SU-DHL-6 (cell line): ENCODE results near the gene CAPRIN2.

Experiments used
- H2AFZ ChIP-seq: fragments of 200-600 bp; sonication (generic); 2 replicates; pipeline ENCODE4 v1.6.1; 2014; ENCODE audit warnings: low read depth, mild to moderate bottlenecking, moderate library complexity, mixed read lengths, antibody characterized with exemption, low read length; ENCODE audit not compliant: severe bottlenecking
- H3F3A ChIP-seq: fragments of 200-600 bp; shearing (Covaris generic); 2 replicates; pipeline ENCODE4 v1.6.0; 2016; ENCODE audit warnings: antibody characterized with exemption, mild to moderate bottlenecking; ENCODE audit not compliant: insufficient read depth
- H3K27ac ChIP-seq: fragments of 200-600 bp; sonication (generic); 2 replicates; pipeline ENCODE4 v1.5.1; 2016; ENCODE audit warnings: low read depth, mild to moderate bottlenecking, low read length, moderate library complexity, mixed read lengths
- H3K27me3 ChIP-seq: fragments of 200-600 bp; sonication (generic), shearing (Covaris generic); 2 replicates; pipeline ENCODE4 v1.6.0; 2014; ENCODE audit warnings: mild to moderate bottlenecking, low read length
- H3K36me3 ChIP-seq: fragments of 200-600 bp; sonication (generic); 2 replicates; pipeline ENCODE4 v1.6.1; 2014; ENCODE audit warnings: mild to moderate bottlenecking, low read length, mixed read lengths
- H3K4me2 ChIP-seq: fragments of 300-600, 200-600 bp; shearing (Covaris generic), sonication (generic); 2 replicates; pipeline ENCODE4 v1.6.0; 2014; ENCODE audit warnings: low read length, low read depth, mild to moderate bottlenecking; ENCODE audit not compliant: poor library complexity, severe bottlenecking
- H3K4me3 ChIP-seq: fragments of 200-600 bp; sonication (generic); 2 replicates; pipeline ENCODE4 v1.5.1; 2014; ENCODE audit warnings: antibody characterized with exemption, low read length, mild to moderate bottlenecking, mixed read lengths; ENCODE audit not compliant: insufficient read depth, poor library complexity, severe bottlenecking
- H3K79me2 ChIP-seq: fragments of 200-600 bp; sonication (generic); 2 replicates; pipeline ENCODE4 v1.6.1; 2014; ENCODE audit warnings: mild to moderate bottlenecking, low read length, moderate library complexity; ENCODE audit not compliant: insufficient read depth
- H3K9ac ChIP-seq: fragments of 200-600 bp; sonication (generic); 2 replicates; pipeline ENCODE4 v1.7.0; 2014; ENCODE audit warnings: mild to moderate bottlenecking, low read length
- H3K9me2 ChIP-seq: fragments of 200-600 bp; sonication (generic); replicated peaks from 2 replicates; pipeline ENCODE4 v1.6.1; 2014; ENCODE audit warnings: low read length; ENCODE audit not compliant: insufficient read depth
- H3K9me3 ChIP-seq: fragments of 200-600 bp; sonication (generic); 2 replicates; pipeline ENCODE4 v1.6.1; 2014; ENCODE audit warnings: low read length, mixed read lengths; ENCODE audit not compliant: insufficient read depth
- H4K20me1 ChIP-seq: fragments of 200-600 bp; sonication (generic); 2 replicates; pipeline ENCODE4 v1.6.1; 2014; ENCODE audit warnings: low read depth, mild to moderate bottlenecking, antibody characterized with exemption, low read length, moderate library complexity, mixed read lengths
- EZH2phosphoT487 ChIP-seq: fragments of 200-600 bp; sonication (generic), shearing (Covaris generic); conservative IDR thresholded peaks from 2 replicates; pipeline ENCODE4 v1.6.1; 2018; ENCODE audit warnings: mild to moderate bottlenecking, antibody characterized with exemption, low read length, moderate library complexity, mixed read lengths
- TF ChIP-seq, protein P1 (sequence below): fragments of 200-600 bp; sonication (generic); IDR thresholded peaks from one replicate; pipeline ENCODE4 v1.5.1; 2017; ENCODE audit warnings: antibody characterized with exemption, mild to moderate bottlenecking, low read length, moderate library complexity; ENCODE audit not compliant: insufficient read depth, poor library complexity, severe bottlenecking

The CAPRIN2 gene

DNA sequence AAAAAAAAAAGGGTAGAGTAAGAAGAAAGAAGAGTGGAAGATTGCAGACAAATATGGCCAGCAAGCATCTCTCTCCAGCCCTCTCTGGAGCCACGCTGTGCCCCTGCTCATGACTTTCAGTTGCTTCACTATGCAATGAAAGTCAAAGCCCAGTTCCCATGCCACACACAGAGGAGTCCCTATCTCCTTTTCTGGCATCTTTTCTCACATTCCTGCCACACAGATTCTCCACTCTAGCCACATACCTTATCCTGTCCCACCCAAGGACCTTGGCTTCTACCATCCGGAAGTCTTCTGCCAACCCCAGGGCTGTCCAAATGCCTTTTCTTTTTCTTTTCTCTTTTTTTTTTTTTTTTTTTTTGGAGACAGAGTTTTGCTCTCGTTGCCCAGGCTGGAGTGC, 39.3 kb upstream of the CAPRIN2 start:
- Histone ChIP-seq H3K79me2 (no peaks in the 10 kb centered on the region), H3F3A (no peaks in the 10 kb centered on the region), H2AFZ (no peak overlapping the region), H3K9ac (no peak overlapping the region), H3K9me3 (no peaks in the 10 kb centered on the region), H3K9me2 (no peaks in the 10 kb centered on the region), H3K27ac (no peak overlapping the region), H3K36me3 (no peaks in the 10 kb centered on the region), H3K27me3 (no peaks in the 10 kb centered on the region), H4K20me1 (no peaks in the 10 kb centered on the region), H3K4me2 (no peak overlapping the region), H3K4me3 (no peak overlapping the region)
- no peak for TF ChIP-seq EZH2phosphoT487
- TF ChIP-seq, protein P1, sequence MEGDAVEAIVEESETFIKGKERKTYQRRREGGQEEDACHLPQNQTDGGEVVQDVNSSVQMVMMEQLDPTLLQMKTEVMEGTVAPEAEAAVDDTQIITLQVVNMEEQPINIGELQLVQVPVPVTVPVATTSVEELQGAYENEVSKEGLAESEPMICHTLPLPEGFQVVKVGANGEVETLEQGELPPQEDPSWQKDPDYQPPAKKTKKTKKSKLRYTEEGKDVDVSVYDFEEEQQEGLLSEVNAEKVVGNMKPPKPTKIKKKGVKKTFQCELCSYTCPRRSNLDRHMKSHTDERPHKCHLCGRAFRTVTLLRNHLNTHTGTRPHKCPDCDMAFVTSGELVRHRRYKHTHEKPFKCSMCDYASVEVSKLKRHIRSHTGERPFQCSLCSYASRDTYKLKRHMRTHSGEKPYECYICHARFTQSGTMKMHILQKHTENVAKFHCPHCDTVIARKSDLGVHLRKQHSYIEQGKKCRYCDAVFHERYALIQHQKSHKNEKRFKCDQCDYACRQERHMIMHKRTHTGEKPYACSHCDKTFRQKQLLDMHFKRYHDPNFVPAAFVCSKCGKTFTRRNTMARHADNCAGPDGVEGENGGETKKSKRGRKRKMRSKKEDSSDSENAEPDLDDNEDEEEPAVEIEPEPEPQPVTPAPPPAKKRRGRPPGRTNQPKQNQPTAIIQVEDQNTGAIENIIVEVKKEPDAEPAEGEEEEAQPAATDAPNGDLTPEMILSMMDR = no peak

DNA sequence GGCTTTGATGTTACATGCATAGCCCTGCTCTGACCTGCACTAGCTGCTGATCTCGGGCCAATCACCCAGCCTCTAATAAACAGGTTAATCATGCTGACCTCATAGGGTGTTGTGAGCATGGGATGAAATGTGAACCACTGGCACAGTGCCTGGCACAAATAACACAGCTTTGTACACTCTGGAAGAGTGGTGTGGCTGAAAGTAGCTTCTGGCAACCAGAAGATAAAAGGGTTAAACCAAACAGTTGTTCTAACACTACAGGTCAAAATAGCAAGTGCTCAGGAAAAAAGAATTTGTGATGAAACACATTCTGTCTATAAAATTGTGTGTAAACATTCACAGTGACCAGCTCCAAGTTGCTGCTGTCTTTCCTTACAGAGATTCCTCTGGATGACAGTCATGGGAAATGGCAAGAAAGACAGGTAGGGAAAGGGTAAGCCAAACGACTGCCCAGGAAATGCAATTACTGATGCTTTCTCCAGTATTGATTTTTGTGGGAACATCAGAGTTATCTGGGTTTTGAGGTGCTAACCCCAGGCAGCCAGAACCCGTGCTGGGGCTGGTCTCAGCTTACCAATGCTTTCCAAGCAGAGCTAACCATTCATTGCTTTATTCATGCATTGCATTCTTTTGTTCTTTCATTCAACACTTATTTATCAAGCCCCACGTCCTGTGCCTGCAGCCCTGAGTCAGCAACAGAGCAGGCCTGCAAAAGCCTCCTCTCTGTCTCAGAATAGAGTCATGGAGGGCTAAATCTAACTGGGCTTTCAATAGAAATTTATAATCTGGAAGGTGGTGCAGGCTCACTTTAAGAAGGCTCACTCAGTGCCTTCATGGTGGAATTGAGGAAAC, 38.1 kb upstream of the CAPRIN2 start:
- TF ChIP-seq, protein P1 = no peak
- TF ChIP-seq EZH2phosphoT487 = no peak
- Histone ChIP-seq H3K9me2 (no peaks in the 10 kb centered on the region), H3K4me3 (no peak overlapping the region), H3K9me3 (no peaks in the 10 kb centered on the region), H3K4me2 (no peak overlapping the region), H2AFZ (no peak overlapping the region), H4K20me1 (no peaks in the 10 kb centered on the region), H3K27me3 (no peaks in the 10 kb centered on the region), H3K36me3 (no peaks in the 10 kb centered on the region), H3K9ac (no peak overlapping the region), H3K79me2 (no peaks in the 10 kb centered on the region), H3F3A (no peaks in the 10 kb centered on the region), H3K27ac (no peak overlapping the region)

DNA sequence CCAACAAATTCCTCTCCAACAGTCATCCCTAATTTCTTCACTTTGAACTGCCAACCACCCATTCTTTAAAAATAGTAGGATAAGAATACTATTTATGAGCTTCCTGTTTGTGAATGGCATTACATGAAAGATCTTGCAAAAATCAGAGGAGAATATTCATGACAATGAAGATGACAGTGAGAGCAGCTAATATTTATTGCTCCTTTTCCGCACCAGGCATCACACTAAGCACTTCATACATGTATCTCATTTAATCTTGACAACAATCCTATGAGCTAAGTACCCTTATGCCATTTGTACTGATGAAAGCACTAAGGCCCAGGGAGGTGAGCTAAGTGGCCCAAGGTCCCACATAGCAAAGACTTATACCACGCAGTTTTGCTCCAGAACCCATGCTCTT, 37.3 kb upstream of the CAPRIN2 start:
- H3F3A ChIP-seq = no peaks in the 10 kb centered on the region
- TF ChIP-seq, protein P1 = no peak
- TF ChIP-seq EZH2phosphoT487 = no peak

More for the DNA sequence above, 37.3 kb upstream of the CAPRIN2 start:
- Histone ChIP-seq H4K20me1 (no peaks in the 10 kb centered on the region), H3K36me3 (no peaks in the 10 kb centered on the region), H3K9me3 (no peaks in the 10 kb centered on the region), H3K79me2 (no peaks in the 10 kb centered on the region), H3K4me3 (no peak overlapping the region), H2AFZ (no peak overlapping the region), H3K27me3 (no peaks in the 10 kb centered on the region), H3K9ac (no peak overlapping the region), H3K27ac (no peak overlapping the region), H3K9me2 (no peaks in the 10 kb centered on the region), H3K4me2 (no peak overlapping the region)
